GM19395 (cell line): ENCODE results near the gene TEX12.
"Not testable (repeated sequence)": the region's sequence is repeated elsewhere in the genome, so short reads cannot be mapped to it uniquely, and the experiment has no call there.

Source experiments
- ATAC-seq: cut with Tn5 transposase; IDR thresholded peaks from one replicate; pipeline ENCODE4 v1.9.1; 2021; ENCODE audit warnings: mild to moderate bottlenecking, moderate library complexity; ENCODE audit not compliant: unreplicated experiment

Gene TEX12

GRCh38 chr11:112167145-112167544, at the start of gene TEX12:
TEX12 (plus strand) TSS chr11:112167372; CDS start chr11:112169269, 1,897 bp downstream.
- ATAC-seq = no peak

GRCh38 chr11:112118176-112118575, 49.0 kb upstream of the TEX12 start:
- ATAC-seq = no peak

GRCh38 chr11:112121981-112122615, 45.1 kb upstream of the TEX12 start:
- no peak for ATAC-seq

- ATAC-seq = no peak
These were observed 44.0 kb upstream of the TEX12 start for GRCh38 chr11:112123129-112123528.

DNA sequence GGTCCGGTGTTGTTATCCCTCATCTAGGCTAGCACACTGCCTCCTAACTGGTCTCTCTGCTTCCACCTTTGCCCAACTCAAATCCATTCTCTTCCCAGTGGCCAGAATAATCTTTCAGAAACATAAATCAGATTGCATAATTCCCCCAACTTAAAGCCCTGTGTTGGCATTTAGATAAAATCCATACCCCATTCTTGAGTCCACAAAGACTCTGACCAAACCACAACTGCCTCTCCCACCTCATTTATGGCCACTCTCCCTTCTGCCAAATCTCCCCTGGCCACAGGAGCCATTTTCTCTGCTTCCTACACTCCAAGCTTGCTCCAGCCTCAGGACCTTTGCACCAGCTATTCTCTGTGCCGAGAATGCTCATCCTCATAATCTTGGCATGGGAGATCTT, 40.1 kb upstream of the TEX12 start:
- ATAC-seq = no peak

DNA sequence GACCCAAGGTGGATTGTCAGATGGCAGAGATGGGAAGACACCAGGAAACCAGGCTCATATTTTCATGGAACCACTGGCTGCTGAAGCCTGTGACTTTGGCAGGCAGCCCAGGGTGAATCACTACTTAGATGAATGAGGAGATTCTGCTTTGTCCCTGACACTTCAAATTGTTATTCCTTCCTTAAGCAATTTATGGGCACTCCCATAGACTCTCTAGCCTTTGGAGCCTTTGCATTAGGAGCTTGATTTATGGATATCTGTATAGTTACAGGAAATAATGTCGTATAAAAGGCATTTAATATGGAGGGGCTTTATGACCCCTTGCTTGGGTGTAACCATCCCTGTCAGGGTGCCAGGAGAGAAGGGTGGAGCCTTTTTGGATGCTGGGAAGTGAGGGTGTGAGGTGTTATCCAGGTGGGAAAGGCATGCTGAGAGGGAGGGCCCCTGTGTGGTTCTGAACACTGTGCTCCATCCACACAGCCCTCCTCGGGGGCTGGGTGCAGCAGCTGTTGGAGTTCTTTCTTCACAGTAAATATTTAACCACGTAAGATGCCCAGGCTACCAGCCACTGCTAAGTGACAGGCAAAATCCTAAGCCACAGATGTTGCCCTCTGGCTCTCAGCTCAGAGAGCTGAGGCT, 38.6 kb upstream of the TEX12 start:
- no peak for ATAC-seq

DNA sequence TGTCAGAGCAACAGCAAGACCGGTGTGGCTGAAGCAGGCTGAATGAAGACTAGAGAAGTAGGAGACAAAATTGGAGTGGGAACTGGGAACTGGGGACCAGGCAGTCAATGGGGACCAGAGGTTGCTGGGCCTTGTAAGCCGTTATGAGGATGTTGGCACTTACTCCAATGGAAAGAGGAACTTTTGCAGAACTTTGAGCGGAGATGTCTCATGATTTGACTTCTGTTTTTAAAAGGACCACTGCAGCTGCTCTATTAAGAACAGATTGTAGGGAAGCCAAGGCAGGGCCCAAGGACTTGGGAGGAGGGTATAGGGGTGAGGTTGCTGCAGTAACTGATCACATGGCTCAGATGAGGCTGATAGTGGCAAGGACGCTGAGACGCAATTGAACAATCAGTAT, 37.5 kb upstream of the TEX12 start:
- no peak for ATAC-seq

GRCh38 chr11:112132737-112133136, 34.4 kb upstream of the TEX12 start:
- ATAC-seq = no peak

DNA sequence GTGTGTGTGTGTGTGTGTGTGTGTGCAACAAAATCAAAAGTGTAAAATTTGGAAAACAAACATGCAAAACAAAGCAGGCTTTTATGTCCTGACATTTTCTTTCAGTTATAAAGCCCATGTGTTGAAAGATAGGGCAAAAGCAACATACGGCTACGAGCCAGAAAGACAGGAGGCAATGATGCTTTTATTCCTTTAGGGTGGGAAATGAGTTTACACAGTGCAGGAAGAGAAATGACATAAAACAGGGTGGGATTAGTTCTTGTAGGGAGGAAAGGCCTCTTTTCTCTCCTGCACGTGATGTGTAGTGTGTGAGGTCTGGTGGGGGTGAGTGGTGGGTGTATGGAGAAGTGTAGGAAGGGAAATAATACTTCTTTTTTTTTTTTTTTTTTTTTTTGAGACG, 32.7 kb upstream of the TEX12 start:
- no peak for ATAC-seq

- no peak for ATAC-seq
These were observed 23.6 kb upstream of the TEX12 start for GRCh38 chr11:112143597-112143996.

- no peak for ATAC-seq
These were observed 16.7 kb upstream of the TEX12 start for GRCh38 chr11:112150517-112150916.

GRCh38 chr11:112156153-112156955, 10.8 kb upstream of the TEX12 start:
- ATAC-seq = no peak

DNA sequence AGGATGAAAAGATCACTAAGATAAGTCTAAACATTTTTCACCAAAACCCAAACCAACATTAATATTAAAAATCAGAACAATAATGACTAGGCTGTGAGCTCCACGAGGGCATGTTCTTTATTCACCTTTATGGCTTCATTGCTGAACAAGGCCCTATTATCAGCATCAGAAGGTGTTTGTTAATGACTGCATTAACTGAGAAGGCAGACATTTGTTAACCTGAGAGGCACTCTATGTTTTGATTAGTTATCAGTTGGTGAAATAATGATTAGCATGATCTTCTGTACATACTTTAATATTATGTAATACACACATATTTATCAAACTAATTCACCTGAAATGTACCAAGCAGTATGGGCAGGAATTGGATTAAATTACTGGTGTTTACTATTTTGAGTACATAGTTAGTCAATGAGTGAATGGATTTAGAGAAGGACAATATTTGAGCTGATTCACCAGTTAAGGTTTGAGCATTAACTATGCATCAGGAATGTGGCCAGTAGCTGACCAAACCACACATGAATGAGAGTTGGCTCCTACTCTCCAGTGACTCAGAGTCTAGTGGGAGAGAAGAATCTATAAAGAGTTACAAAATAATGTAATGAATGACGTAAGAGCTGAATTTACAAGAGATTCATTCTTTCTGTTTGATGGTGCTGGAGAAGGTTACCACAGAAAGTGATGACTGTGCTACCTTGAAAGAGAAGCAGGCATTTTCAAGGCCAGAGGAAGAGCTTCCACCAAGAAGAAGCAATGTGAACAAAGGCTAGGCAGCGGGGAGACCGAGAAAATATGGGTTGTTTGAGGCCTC, 10.0 kb upstream of the TEX12 start:
- ATAC-seq = no peak

- no peak for ATAC-seq
These were observed 7.8 kb upstream of the TEX12 start for GRCh38 chr11:112159098-112160065.

GRCh38 chr11:112160091-112160848, 6.9 kb upstream of the TEX12 start:
- ATAC-seq = no peak

- no peak for ATAC-seq
These were observed 6.2 kb upstream of the TEX12 start for GRCh38 chr11:112161012-112161411.

GRCh38 chr11:112162200-112162599, 5.0 kb upstream of the TEX12 start:
- not testable (repeated sequence) for ATAC-seq

GRCh38 chr11:112162761-112163546, 4.2 kb upstream of the TEX12 start:
- ATAC-seq = no peak
